ENCODE measurements around the gene ERG. TPM values are rescaled to one million over a fixed set of nuclear protein-coding genes. Genes with fewer than 3 reads are reported as not detected.

ERG gene
- total RNA-seq, 2 experiments from 2014 or later: not detected

DNA sequence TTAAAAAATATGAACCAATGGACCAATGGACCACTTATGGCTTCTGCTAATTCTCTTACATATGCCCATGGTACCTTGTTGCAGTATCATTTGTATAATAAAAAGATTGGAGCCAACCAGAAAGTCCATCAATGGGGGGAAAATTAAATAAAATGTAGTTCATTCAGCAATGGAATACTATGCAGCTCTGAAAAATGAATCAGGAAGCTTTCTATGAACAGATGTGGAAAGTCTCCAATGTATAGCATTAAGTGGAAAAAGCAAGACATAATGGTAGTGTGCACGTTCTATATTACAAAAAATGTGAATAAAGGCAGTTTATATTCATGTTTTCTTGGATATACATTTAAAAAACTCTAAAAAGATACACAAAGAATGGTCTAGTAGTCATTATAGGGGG is 140.2 kb downstream of the ERG start:
- no peaks in the 10 kb centered on the region for H3K36me3 ChIP-seq (ENCODE audit: insufficient read depth, low read length)
- Mint-ChIP-seq H3K27me3 (peaks cover 6% of the 10 kb centered on the region), H3K9me3 (no peaks in the 10 kb centered on the region), H3K4me1 (ENCODE audit: low read depth) (no peaks in the 10 kb centered on the region), H3K27ac (no peak overlapping the region), H3K4me3 (no peak overlapping the region), H3K36me3 (ENCODE audit: low read depth) (no peaks in the 10 kb centered on the region)
- no peak overlapping the region for H3K27ac ChIP-seq (ENCODE audit: low read depth in 1 of 2, low read length in 2 of 2)
- CTCF ChIA-PET: no interaction called here
- TF ChIP-seq, protein P1, sequence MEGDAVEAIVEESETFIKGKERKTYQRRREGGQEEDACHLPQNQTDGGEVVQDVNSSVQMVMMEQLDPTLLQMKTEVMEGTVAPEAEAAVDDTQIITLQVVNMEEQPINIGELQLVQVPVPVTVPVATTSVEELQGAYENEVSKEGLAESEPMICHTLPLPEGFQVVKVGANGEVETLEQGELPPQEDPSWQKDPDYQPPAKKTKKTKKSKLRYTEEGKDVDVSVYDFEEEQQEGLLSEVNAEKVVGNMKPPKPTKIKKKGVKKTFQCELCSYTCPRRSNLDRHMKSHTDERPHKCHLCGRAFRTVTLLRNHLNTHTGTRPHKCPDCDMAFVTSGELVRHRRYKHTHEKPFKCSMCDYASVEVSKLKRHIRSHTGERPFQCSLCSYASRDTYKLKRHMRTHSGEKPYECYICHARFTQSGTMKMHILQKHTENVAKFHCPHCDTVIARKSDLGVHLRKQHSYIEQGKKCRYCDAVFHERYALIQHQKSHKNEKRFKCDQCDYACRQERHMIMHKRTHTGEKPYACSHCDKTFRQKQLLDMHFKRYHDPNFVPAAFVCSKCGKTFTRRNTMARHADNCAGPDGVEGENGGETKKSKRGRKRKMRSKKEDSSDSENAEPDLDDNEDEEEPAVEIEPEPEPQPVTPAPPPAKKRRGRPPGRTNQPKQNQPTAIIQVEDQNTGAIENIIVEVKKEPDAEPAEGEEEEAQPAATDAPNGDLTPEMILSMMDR (IDR thresholded peaks at IDR 0.05): no peak
- intact Hi-C loops (cut with DNase I, micrococcal nuclease): loop anchor here in 1 of 2 experiments (5.0 kb wide), 1 partner anchor 656 kb away; no protein-coding TSS in a partner anchor
- H3K27me3 ChIP-seq (ENCODE audit: control insufficient read depth in 1 of 2, insufficient read depth in 2 of 2, low read length in 2 of 2): no peaks in the 10 kb centered on the region
- DNase-seq (no peak), ATAC-seq (ENCODE audit: poor library complexity) (no peak)
- H3K9me3 ChIP-seq (ENCODE audit: control insufficient read depth in 1 of 2, insufficient read depth in 1 of 2, low read length in 2 of 2): no peaks in the 10 kb centered on the region
- POLR2A ChIA-PET: no interaction called here
- no peak overlapping the region for H3K4me3 ChIP-seq (ENCODE audit: low read length)
- peaks cover 5% of the 10 kb centered on the region for H3K4me1 ChIP-seq (ENCODE audit: insufficient read depth, low read length)

DNA sequence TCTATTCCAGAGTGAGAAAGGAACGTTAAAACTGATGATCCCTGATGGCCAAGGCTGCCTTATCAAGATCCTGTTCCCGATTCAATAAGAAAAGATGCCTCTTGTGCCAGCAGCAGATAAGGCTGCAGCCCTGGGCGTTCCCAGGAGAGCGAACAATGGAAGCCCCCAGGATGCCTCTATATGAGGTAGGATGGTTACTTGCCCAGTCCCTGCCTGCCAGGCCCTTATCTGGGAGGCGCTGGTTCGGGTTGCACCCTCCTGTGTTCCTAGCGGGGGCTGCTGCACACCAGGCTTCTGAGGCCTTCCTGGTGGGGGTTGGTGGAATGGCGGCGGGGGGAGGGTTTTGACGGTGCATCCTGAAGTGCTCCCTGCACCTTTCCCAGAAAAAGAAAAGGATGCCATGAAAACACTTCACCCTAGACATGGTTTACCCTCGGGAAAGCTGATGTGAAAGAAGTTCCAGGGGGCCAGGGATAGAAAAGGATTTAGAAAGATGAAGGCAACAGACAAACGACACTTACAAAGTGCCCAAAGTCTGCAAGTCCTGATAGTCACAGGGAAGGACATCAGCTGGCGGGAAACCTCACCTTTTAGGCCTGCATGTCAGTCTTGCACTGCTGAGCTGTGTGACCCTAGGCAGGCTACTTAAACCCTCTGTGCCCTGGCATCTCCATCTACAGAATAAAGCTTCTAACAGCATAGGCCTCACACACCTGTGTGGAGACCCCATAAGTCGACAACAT is 141.2 kb downstream of the ERG start:
- Histone ChIP-seq H3K9me3 (ENCODE audit: control insufficient read depth in 1 of 2, insufficient read depth in 1 of 2, low read length in 2 of 2) (no peaks in the 10 kb centered on the region), H3K4me3 (ENCODE audit: low read length) (no peak overlapping the region), H3K27me3 (ENCODE audit: control insufficient read depth in 1 of 2, insufficient read depth in 2 of 2, low read length in 2 of 2) (no peaks in the 10 kb centered on the region), H3K4me1 (ENCODE audit: insufficient read depth, low read length) (peaks cover 11% of the 10 kb centered on the region), H3K27ac (ENCODE audit: low read depth in 1 of 2, low read length in 2 of 2) (no peak overlapping the region), H3K36me3 (ENCODE audit: insufficient read depth, low read length) (no peaks in the 10 kb centered on the region)
- ATAC-seq (ENCODE audit: poor library complexity): no peak
- ChIA-PET POLR2A (no interaction called here), CTCF (no interaction called here)
- Mint-ChIP-seq H3K27ac (no peak overlapping the region), H3K27me3 (peaks cover 6% of the 10 kb centered on the region), H3K4me3 (no peak overlapping the region), H3K36me3 (ENCODE audit: low read depth) (no peaks in the 10 kb centered on the region), H3K4me1 (ENCODE audit: low read depth) (peaks cover 9% of the 10 kb centered on the region), H3K9me3 (no peaks in the 10 kb centered on the region)
- TF ChIP-seq, protein P1 (IDR thresholded peaks at IDR 0.05): no peak
- DNase-seq: no peak
- intact Hi-C loops (cut with DNase I, micrococcal nuclease): loop anchor here (1.0 to 5.0 kb wide), 4 partner anchors 138 to 682 kb away; no protein-coding TSS in a partner anchor

DNA sequence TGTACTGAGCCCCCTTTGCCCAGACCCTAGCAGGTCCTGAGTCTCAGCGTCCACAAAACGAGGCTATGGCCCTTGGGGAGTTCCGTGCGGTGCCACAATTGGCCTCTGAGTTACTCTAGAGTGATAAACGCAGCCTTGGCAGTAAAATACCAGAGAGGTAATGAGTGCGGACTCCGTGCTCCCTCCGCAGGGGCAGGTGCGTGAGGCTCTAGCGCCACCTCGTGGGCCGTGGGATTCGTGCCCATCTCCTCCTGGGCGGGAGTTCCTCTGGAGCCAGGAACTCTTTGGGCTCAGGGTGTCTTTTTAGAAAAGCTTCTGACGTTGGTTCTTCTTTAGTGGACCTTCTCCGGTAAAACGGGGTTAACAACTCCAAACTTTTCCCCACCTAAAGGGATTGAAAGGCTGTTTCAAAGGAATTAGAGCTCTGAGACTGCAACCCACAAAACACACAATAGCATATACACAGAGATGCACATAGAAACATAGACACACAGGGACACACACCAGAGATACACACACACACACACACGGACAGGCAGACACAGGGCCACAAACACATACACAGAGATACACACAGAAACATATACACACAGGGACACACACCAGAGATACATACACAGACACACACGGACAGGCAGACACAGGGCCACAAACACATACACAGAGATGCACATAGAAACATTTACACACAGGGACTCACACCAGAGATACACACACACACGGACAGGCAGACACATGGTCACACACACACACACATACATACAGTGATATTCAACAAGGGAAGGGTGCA is 142.1 kb downstream of the ERG start:
- peak; percentile 76 for ATAC-seq (ENCODE audit: poor library complexity)
- intact Hi-C loops (cut with DNase I, micrococcal nuclease): loop anchor here (1.0 to 5.0 kb wide), 4 partner anchors 137 to 681 kb away; no protein-coding TSS in a partner anchor
- CTCF ChIA-PET: interaction anchor here (0.7 to 1.0 kb wide), 3 partner anchors 72 to 236 kb away, joined by 3 read pairs; no protein-coding TSS in a partner anchor

More for the DNA sequence above, 142.1 kb downstream of the ERG start:
- Mint-ChIP-seq H3K36me3 (ENCODE audit: low read depth) (no peaks in the 10 kb centered on the region), H3K27me3 (peaks cover 6% of the 10 kb centered on the region), H3K4me1 (ENCODE audit: low read depth) (peaks cover 14% of the 10 kb centered on the region), H3K4me3 (no peak overlapping the region), H3K27ac (no peak overlapping the region), H3K9me3 (no peaks in the 10 kb centered on the region)
- peaks cover 12% of the 10 kb centered on the region for H3K4me1 ChIP-seq (ENCODE audit: insufficient read depth, low read length)
- DNase-seq: peak; percentile 49 to 83 (median 68)
- no peak overlapping the region for H3K27ac ChIP-seq (ENCODE audit: low read depth in 1 of 2, low read length in 2 of 2)
- POLR2A ChIA-PET: no interaction called here
- no peaks in the 10 kb centered on the region for H3K9me3 ChIP-seq (ENCODE audit: control insufficient read depth in 1 of 2, insufficient read depth in 1 of 2, low read length in 2 of 2)
- H3K4me3 ChIP-seq (ENCODE audit: low read length): no peak overlapping the region
- H3K36me3 ChIP-seq (ENCODE audit: insufficient read depth, low read length): no peaks in the 10 kb centered on the region
- H3K27me3 ChIP-seq (ENCODE audit: control insufficient read depth in 1 of 2, insufficient read depth in 2 of 2, low read length in 2 of 2): no peaks in the 10 kb centered on the region
- TF ChIP-seq, protein P1 (IDR thresholded peaks at IDR 0.05): peak; percentile 85

Data from CD4-positive, alpha-beta T cell (primary cell).